Sigmoid colon (tissue), 7 donors: ENCODE measurements around the gene FAM3D. TPM values are rescaled to one million over a fixed set of nuclear protein-coding genes. Genes with fewer than 3 reads are reported as not detected.

ENCODE experiments used
- DNase-seq: peaks from one replicate; pipeline ENCODE4 v3.0.0-alpha.2; 2019
- H3K27ac ChIP-seq, 4 donors: fragments of 200-600 bp; sonication (generic); one replicate each; pipeline ENCODE4 v1.5.1; 2016 to 2019; ENCODE audit warnings: mild to moderate bottlenecking in 1 of 4
- H3K27me3 ChIP-seq, 3 donors: fragments of 200-600 bp; sonication (generic); one replicate each; pipeline ENCODE4 v1.5.1; 2019; ENCODE audit warnings: mild to moderate bottlenecking in 1 of 3
- H3K36me3 ChIP-seq, 4 donors: fragments of 200-600 bp; sonication (generic); one replicate each; pipeline ENCODE4 v1.5.1; 2016 to 2019
- H3K4me1 ChIP-seq, 4 donors: fragments of 200-600 bp; sonication (generic); one replicate each; pipeline ENCODE4 v1.5.1; 2017 to 2019
- H3K4me3 ChIP-seq, 4 donors: fragments of 200-600 bp; sonication (generic); one replicate each; pipeline ENCODE4 v1.5.1; 2017 to 2019; ENCODE audit warnings: mild to moderate bottlenecking in 2 of 4, moderate library complexity in 1 of 4
- H3K9me3 ChIP-seq, 4 donors: fragments of 200-600 bp in 3 of 4; sonication (generic) in 3 of 4; one replicate each; pipeline versions ENCODE4 v1.5.1 to v1.6.1; 2013 to 2019
- EP300 ChIP-seq, 4 donors: sonication (generic); formaldehyde crosslinking; IDR thresholded peaks; one replicate each; pipeline ENCODE4 v1.6.1; 2017; ENCODE audit warnings: antibody characterized with exemption in 4 of 4
- POLR2A ChIP-seq, 2 donors: fragments of 450-650 bp; IDR thresholded peaks; one replicate each; pipeline ENCODE4 v1.6.1; 2016; ENCODE audit warnings: antibody characterized with exemption in 2 of 2, mild to moderate bottlenecking in 2 of 2, moderate library complexity in 2 of 2
- POLR2AphosphoS5 ChIP-seq, 4 donors: sonication (generic); formaldehyde crosslinking; IDR thresholded peaks; one replicate each; pipeline ENCODE4 v1.6.1; 2017; ENCODE audit warnings: antibody characterized with exemption in 4 of 4
- WGBS, 2 donors: extraction: QIAGEN DNeasy Blood & Tissue Kit; methylation state at CpG; one replicate each; pipeline ENCODE4 v1.1.7; 2013; 5-methylcytosine and 5-hydroxymethylcytosine counted together
- intact Hi-C: fragments of 100-400 bp; cut with DNase I; formaldehyde crosslinking; loops from one replicate; pipeline ENCODE4 v1.15.1; 2023
- polyA plus RNA-seq, 3 donors: library from polyadenylated mRNA; stranded (reverse); fragments of 200-250 nt; gene quantifications; one replicate each; pipeline ENCODE4 v1.2.3, GENCODE V29; 2013
- total RNA-seq, 4 donors: library from RNA; depleted of rRNA; stranded (reverse); fragments of >200 nt; gene quantifications; one replicate each; pipeline ENCODE4 v1.1.0, GENCODE V29; 2016
- TF ChIP-seq, protein P1 (sequence below), 4 experiments: fragments of 450-650 bp in 3 of 4; fragments of 200-600 bp in 1 of 4; IDR thresholded peaks; one replicate each; pipeline ENCODE4 v1.5.1; 2016 to 2019; ENCODE audit warnings: antibody characterized with exemption in 4 of 4, mild to moderate bottlenecking in 3 of 4, moderate library complexity in 2 of 4
- donor health status: healthy with polysubstance abuse.
- donor health status: Bipolar disorder and iron deficiency.
- donor health status: healthy.

Gene FAM3D
- total and polyA plus RNA-seq, 7 donors, result 0.36 to 477 (median 215) TPM; not detected in 2

DNA sequence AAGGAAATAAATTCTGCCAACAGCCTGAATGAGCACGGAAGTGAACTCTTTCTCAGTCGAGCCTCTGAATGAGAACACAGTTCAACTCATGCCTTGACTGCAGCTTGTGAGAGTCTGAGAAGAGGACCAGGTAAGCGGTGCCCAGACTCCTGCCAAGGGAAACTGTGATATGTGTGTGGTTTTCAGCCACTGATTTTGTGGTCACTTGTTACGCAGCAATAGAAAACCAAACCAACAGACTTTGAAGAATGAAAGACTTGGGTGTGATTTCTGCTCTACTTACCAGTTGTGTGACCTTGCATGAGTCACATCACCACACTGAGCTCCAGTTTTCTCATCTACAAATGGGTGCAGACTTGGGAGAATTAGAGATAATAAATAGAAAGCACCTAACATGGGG is 58.8 kb downstream of the FAM3D start:
- 74 to 86% methylated on average over 4 of the region's 4 CpGs for WGBS, 2 donors
- Histone ChIP-seq H3K4me1 (no peaks in the 10 kb centered on the region), H3K4me3 (no peak overlapping the region), H3K27ac (no peak overlapping the region), H3K36me3 (no peaks in the 10 kb centered on the region), H3K9me3 (peaks cover 0 to 5% (median 0%) of the 10 kb centered on the region in 4 donors), H3K27me3 (no peaks in the 10 kb centered on the region)
- intact Hi-C loops, result no loop called here
- no peak for DNase-seq
- TF ChIP-seq, protein P1, sequence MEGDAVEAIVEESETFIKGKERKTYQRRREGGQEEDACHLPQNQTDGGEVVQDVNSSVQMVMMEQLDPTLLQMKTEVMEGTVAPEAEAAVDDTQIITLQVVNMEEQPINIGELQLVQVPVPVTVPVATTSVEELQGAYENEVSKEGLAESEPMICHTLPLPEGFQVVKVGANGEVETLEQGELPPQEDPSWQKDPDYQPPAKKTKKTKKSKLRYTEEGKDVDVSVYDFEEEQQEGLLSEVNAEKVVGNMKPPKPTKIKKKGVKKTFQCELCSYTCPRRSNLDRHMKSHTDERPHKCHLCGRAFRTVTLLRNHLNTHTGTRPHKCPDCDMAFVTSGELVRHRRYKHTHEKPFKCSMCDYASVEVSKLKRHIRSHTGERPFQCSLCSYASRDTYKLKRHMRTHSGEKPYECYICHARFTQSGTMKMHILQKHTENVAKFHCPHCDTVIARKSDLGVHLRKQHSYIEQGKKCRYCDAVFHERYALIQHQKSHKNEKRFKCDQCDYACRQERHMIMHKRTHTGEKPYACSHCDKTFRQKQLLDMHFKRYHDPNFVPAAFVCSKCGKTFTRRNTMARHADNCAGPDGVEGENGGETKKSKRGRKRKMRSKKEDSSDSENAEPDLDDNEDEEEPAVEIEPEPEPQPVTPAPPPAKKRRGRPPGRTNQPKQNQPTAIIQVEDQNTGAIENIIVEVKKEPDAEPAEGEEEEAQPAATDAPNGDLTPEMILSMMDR (IDR thresholded peaks at IDR 0.05), result no peak
- TF ChIP-seq EP300 (IDR thresholded peaks at IDR 0.05), result no peak
- no peak for TF ChIP-seq POLR2A (IDR thresholded peaks at IDR 0.05)
- TF ChIP-seq POLR2AphosphoS5 (IDR thresholded peaks at IDR 0.05), result no peak

DNA sequence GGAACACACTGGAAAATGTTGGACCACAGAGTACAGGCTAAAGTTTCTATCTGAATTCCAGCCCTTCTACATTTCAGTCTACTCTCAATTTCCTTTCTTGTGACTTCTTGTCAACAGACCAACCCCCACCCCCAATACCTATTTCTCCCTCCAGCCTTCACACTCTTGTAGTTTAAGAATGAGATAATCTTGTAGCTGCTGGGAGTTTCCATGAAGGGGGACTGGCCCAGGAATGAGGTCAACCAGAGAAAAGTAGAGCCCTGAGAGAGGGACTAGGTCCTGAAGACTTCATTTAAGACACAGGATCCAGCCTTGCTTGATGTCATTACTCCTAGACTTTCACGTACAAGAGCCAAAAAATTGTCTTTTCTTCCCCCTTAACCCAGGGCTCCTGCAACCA is 59.9 kb downstream of the FAM3D start:
- 90 to 93% methylated on average over 1 of the region's 1 CpG for WGBS, 2 donors
- Histone ChIP-seq H3K36me3 (no peaks in the 10 kb centered on the region), H3K4me3 (no peak overlapping the region)

DNA sequence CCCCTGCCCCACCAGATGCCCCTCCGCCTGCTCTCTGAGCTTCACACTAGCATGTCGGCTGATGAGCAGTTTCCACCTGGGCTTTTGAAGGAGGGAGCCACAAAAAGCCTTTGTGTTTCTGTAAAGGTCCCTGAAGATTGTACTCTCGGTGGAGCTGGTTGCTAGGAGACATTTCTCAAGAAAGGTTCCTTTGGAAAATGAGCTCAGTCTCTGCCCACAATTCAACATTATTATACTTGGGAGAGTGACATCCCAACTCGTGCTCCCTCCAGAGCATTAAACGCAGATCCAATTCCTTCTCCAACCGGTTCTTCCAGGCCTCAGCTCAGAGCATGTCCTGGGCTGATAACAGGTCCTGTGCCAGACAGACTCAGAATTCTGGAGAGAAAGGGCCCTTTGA is 62.5 kb downstream of the FAM3D start:
- no peak for DNase-seq
- H3K36me3 ChIP-seq, result no peaks in the 10 kb centered on the region
- intact Hi-C loops, result no loop called here
- 82 to 84% methylated on average over 6 of the region's 6 CpGs for WGBS, 2 donors
- no peak overlapping the region for H3K4me3 ChIP-seq
- H3K4me1 ChIP-seq, result no peaks in the 10 kb centered on the region
- H3K27me3 ChIP-seq, result no peaks in the 10 kb centered on the region
- TF ChIP-seq, protein P1 (IDR thresholded peaks at IDR 0.05), result no peak
- TF ChIP-seq POLR2A (IDR thresholded peaks at IDR 0.05) (no peak), EP300 (IDR thresholded peaks at IDR 0.05) (no peak), POLR2AphosphoS5 (IDR thresholded peaks at IDR 0.05) (no peak)
- no peak overlapping the region for H3K27ac ChIP-seq
- H3K9me3 ChIP-seq, result peaks cover 0 to 5% (median 0%) of the 10 kb centered on the region in 4 donors

More for the DNA sequence above, 59.9 kb downstream of the FAM3D start:
- H3K4me1 ChIP-seq, result no peaks in the 10 kb centered on the region
- no peak for TF ChIP-seq EP300 (IDR thresholded peaks at IDR 0.05)
- no peak for TF ChIP-seq POLR2AphosphoS5 (IDR thresholded peaks at IDR 0.05)
- TF ChIP-seq, protein P1 (IDR thresholded peaks at IDR 0.05), result no peak
- no peak for TF ChIP-seq POLR2A (IDR thresholded peaks at IDR 0.05)
- H3K9me3 ChIP-seq, result peaks cover 0 to 5% (median 0%) of the 10 kb centered on the region in 4 donors
- no peak overlapping the region for H3K27ac ChIP-seq
- intact Hi-C loops, result no loop called here
- no peaks in the 10 kb centered on the region for H3K27me3 ChIP-seq
- DNase-seq, result no peak

DNA sequence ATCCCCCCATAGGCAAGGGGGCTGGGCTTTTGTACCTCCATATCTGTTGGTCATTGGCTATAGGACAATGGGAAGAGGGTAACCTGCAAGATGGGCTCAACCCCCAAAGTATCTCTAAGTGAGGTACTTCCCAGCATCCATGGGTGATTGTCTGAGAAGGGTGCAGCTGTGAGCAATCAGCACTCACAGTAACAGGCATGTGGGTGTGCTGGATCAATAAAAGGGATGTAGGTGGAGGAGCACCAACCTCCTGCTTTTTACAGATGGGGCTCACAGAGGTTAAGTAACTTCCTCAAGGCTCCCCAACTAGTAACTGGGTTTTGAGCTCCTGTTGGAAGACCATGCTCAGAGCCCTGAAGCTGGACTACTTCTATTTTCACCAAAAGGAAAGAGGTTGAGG is 63.0 kb downstream of the FAM3D start:
- peaks cover 0 to 5% (median 0%) of the 10 kb centered on the region in 4 donors for H3K9me3 ChIP-seq
- H3K27ac ChIP-seq, result no peak overlapping the region
- no peaks in the 10 kb centered on the region for H3K36me3 ChIP-seq
- DNase-seq, result no peak
- intact Hi-C loops, result no loop called here
- H3K4me1 ChIP-seq, result no peaks in the 10 kb centered on the region
- no peaks in the 10 kb centered on the region for H3K27me3 ChIP-seq
- TF ChIP-seq, protein P1 (IDR thresholded peaks at IDR 0.05), result no peak
- no peak overlapping the region for H3K4me3 ChIP-seq

DNA sequence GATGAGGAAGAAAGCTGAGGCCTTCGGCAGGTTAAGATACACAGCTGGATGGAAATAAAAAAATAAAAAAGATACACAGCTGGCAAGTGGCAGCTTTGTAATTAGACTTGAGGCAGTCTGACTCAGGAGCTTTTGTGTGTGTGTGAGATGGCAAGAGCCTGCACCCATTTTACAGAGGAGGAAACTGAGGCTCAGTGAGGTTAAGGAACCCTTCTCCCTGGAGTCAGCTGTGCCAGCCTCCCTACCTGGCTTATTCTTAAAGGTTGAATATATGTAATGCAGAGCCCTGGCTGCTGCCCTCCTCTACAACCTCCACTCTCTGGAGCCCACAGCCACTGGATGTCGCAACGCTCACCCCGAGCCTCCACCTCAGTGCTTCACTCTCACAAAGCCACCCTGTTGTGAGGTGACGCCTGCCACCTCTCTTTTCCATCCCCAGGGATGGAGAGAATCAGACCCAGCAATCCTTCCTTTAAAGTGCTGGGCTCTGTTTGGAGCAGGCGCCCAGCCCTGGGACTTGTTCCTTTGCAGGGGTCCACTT is 68.7 kb downstream of the FAM3D start:
- DNase-seq, result no peak
- intact Hi-C loops, result no loop called here
- Histone ChIP-seq H3K4me3 (no peak overlapping the region), H3K4me1 (no peaks in the 10 kb centered on the region), H3K27me3 (no peaks in the 10 kb centered on the region), H3K27ac (no peak overlapping the region), H3K9me3 (no peaks in the 10 kb centered on the region), H3K36me3 (no peaks in the 10 kb centered on the region)
- TF ChIP-seq EP300 (IDR thresholded peaks at IDR 0.05) (no peak), POLR2AphosphoS5 (IDR thresholded peaks at IDR 0.05) (no peak), POLR2A (IDR thresholded peaks at IDR 0.05) (no peak)
- TF ChIP-seq, protein P1 (IDR thresholded peaks at IDR 0.05), result no peak
- 89% methylated on average over 6 of the region's 6 CpGs for WGBS, 2 donors
